ENCODE results near the gene LHPP.

DNA sequence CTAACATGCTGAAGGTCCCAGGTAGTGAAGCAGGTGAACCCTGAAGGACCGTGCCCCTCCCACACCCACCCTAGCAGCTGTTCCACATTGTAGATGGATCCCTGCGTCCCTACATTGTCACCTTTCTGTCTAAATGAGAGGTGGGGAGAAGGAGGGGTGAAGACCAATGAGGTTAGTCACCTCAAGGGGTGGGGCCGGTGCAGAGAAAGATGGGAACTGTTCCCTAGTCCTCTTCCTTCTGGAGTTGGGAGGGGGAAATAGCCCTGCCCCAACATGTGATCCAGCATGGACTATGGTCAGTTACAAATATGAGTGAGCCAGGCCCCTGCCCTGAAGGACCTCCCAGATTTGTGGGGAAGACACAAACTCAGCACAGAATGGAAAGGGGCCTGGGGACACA is 124.5 kb downstream of the LHPP start:
- TF ChIP-seq, protein P1, sequence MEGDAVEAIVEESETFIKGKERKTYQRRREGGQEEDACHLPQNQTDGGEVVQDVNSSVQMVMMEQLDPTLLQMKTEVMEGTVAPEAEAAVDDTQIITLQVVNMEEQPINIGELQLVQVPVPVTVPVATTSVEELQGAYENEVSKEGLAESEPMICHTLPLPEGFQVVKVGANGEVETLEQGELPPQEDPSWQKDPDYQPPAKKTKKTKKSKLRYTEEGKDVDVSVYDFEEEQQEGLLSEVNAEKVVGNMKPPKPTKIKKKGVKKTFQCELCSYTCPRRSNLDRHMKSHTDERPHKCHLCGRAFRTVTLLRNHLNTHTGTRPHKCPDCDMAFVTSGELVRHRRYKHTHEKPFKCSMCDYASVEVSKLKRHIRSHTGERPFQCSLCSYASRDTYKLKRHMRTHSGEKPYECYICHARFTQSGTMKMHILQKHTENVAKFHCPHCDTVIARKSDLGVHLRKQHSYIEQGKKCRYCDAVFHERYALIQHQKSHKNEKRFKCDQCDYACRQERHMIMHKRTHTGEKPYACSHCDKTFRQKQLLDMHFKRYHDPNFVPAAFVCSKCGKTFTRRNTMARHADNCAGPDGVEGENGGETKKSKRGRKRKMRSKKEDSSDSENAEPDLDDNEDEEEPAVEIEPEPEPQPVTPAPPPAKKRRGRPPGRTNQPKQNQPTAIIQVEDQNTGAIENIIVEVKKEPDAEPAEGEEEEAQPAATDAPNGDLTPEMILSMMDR (IDR thresholded peaks at IDR 0.05; ENCODE audit: low read depth, low read length, poor library complexity, severe bottlenecking), result no peak
- no peak for TF ChIP-seq EZH2phosphoT487 (IDR thresholded peaks at IDR 0.05; ENCODE audit: borderline replicate concordance, low read length)
